Transverse colon (tissue), 4 donors: ENCODE measurements around the gene TRIP10.

Experiments used
- CTCF ChIP-seq, 5 experiments: fragments of 200-600 bp in 3 of 5; fragments of 450-650 bp in 2 of 5; sonication (generic) in 3 of 5; IDR thresholded peaks; 1 replicate in 2 of 5; 2 replicates in 3 of 5; pipeline ENCODE4 v1.5.1; 2016 to 2017; ENCODE audit warnings: antibody characterized with exemption in 5 of 5, inconsistent platforms in 3 of 5, mild to moderate bottlenecking in 2 of 5, moderate library complexity in 1 of 5
- POLR2A ChIP-seq: fragments of 450-650 bp; IDR thresholded peaks from one replicate; pipeline ENCODE4 v1.6.1; 2016; ENCODE audit warnings: antibody characterized with exemption, mild to moderate bottlenecking, moderate library complexity
- POLR2AphosphoS5 ChIP-seq, 3 donors: sonication (generic); formaldehyde crosslinking; IDR thresholded peaks; one replicate each; pipeline ENCODE4 v1.6.1; 2016; ENCODE audit warnings: antibody characterized with exemption in 3 of 3

GRCh38 chr19:6793973-6794372 is 54.5 kb downstream of the TRIP10 start:
- TF ChIP-seq POLR2AphosphoS5 (IDR thresholded peaks at IDR 0.05) (no peak), CTCF (IDR thresholded peaks at IDR 0.05) (no peak), POLR2A (no peak)
